IMR-90 (cell line): Measurements from ENCODE around the gene CASS4.

Experiments used
- CTCF ChIP-seq: conservative IDR thresholded peaks from 2 replicates; pipeline ENCODE4 v1.5.1; 2012; ENCODE audit warnings: mild to moderate bottlenecking, low read depth, low read length, improper control_type of control experiment
- FOS ChIP-seq: fragments of 150-350 bp; IDR thresholded peaks from 2 replicates; pipeline ENCODE4 v1.6.1; 2016; ENCODE audit warnings: low read depth, low read length
- MAFK ChIP-seq: IDR thresholded peaks from 2 replicates; pipeline ENCODE4 v1.6.1; 2012; ENCODE audit warnings: low read depth, low read length, improper control_type of control experiment
- MXI1 ChIP-seq: IDR thresholded peaks from 2 replicates; pipeline ENCODE4 v1.6.1; 2012; ENCODE audit warnings: low read depth, mild to moderate bottlenecking, low read length, moderate library complexity, borderline replicate concordance
- POLR2A ChIP-seq: IDR thresholded peaks from 2 replicates; pipeline ENCODE4 v1.6.1; 2012; ENCODE audit warnings: mild to moderate bottlenecking, low read depth, low read length
- SMC3 ChIP-seq: fragments of 150-350 bp; IDR thresholded peaks from 2 replicates; pipeline ENCODE4 v1.6.1; 2016; ENCODE audit warnings: low read depth, mild to moderate bottlenecking, antibody characterized with exemption, low read length, moderate library complexity
- USF2 ChIP-seq: fragments of 150-350 bp; IDR thresholded peaks from 2 replicates; pipeline ENCODE4 v1.6.1; 2017; ENCODE audit warnings: mild to moderate bottlenecking, antibody characterized with exemption, low read length, low read depth

- no peak for TF ChIP-seq POLR2A
- no peak for TF ChIP-seq MAFK
- no peak for TF ChIP-seq FOS
- TF ChIP-seq CTCF, result no peak
- no peak for TF ChIP-seq MXI1
- TF ChIP-seq USF2, result no peak
- no peak for TF ChIP-seq SMC3
Observed at GRCh38 chr20:56428410-56428809, 16.4 kb downstream of the CASS4 start.
